ENCODE results near the gene GRIA1.

The GRIA1 gene

GRCh38 chr5:153552886-153553285 is 62.4 kb downstream of the GRIA1 start:
- no peak for DNase-seq

- no peak for DNase-seq
Measured at GRCh38 chr5:153555420-153556114, 65.1 kb downstream of the GRIA1 start.

DNA sequence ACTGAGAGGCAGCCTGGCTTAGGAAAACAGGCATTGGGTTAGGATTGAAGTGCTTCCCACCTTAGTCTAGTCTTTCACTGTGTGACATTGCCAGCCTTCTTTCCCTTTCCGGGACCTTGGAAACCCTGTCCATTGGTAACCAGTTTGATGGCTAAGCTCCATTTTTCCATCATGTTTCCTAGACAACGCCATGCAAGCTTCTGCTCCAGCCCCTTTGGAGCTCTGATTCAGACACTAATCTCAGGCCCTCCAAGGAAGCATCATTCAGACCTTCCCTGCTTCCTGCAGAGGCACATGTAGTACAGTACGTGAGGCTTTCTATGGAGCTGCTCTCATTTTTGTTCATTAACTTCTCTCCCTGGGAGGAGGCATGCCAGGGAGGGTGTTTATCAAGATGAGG is 68.5 kb downstream of the GRIA1 start:
- DNase-seq = no peak

DNA sequence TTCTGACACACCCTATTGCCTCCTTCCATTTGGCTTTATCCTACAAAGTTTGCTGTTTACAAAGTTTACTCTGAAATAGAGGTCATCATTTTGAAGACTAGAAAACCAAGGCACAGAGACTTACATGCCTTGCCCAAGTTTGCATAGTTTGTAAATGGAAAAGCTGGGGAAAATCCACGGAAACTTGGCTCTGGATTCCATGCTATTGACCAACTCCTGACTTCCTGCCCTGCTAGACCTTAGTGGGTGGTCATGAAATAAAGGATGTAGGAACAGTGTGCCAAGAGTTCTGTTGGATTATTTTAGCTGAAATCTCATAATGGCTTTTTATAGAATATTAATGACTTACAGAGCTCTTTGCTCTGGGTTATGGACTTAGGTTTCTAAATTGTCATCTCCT is 69.5 kb downstream of the GRIA1 start:
- no peak for DNase-seq

- no peak for DNase-seq
Measured at GRCh38 chr5:153562189-153562588, 71.7 kb downstream of the GRIA1 start.

- no peak for DNase-seq
Measured at GRCh38 chr5:153565822-153566221, 75.4 kb downstream of the GRIA1 start.

DNA sequence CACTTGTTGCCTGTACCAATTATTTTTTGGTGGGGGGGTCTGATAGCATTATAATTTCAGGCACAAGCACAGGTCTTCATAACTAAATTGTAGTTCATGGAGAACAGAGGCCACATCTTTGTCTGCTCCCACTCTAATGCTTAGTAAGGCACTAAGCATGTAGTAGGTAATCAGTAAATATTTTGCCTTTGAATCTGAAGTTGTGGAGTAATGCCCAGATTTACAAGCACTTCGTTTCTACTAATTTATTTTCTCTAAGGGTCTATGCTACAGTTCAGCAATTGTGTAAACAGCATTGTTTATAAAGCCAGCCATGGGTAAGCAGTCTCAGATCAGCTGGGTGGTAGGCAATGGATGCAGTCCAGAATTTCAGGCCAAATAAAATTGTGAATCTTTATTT is 78.6 kb downstream of the GRIA1 start:
- DNase-seq = no peak

DNA sequence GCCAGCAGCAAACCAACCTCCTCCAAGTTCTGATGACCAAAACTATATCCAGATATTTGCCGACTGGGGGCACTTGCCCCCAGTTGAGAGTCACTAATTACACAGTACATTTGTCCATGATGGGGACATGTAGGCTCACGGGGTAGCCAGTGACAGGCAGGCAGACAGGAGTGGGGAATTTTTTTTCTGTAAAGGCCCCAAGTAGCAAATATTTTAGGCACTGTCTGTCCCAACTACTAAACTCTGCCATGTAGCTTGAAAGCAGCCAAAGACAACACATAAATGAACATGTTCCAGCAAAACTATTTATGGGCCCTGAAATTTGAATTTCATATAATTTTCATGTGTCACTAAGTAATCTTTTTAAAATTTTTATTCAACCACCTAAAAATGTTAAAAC is 80.7 kb downstream of the GRIA1 start:
- no peak for DNase-seq

DNA sequence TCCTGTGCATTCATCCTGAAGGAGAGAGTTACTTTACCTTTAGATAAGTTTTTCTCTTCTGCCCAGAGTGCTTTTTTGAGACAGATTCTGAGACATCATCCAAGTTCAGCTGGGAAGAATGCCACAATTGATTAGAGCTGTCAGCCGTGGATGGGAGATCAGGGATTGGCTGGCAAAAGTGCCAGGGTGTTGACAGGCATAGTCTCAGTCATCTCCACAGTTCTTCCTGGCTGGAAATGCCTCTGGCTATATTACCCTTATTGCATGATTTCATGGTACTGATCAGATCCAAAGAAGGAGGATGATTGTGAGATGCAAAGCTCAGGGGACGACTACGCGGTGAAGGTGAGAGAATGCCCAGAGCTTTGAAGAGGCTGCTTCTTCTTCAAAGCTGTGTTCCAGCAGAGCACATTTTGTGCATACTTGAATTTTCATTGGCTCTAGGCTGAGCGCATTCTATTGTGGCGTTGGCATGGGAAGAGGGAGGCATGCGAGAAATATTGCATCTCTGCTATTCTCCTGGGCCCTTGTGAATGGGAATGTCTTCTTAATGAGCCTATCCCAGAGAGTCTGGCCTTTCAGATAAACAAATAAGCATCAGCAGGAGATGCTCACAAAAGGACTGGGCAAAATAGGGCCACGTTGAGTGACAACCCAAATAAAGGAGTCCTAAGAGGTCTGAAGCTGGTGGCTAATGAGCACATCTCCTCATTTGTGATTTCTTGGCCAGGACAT is 82.1 kb downstream of the GRIA1 start:
- DNase-seq = no peak

DNA sequence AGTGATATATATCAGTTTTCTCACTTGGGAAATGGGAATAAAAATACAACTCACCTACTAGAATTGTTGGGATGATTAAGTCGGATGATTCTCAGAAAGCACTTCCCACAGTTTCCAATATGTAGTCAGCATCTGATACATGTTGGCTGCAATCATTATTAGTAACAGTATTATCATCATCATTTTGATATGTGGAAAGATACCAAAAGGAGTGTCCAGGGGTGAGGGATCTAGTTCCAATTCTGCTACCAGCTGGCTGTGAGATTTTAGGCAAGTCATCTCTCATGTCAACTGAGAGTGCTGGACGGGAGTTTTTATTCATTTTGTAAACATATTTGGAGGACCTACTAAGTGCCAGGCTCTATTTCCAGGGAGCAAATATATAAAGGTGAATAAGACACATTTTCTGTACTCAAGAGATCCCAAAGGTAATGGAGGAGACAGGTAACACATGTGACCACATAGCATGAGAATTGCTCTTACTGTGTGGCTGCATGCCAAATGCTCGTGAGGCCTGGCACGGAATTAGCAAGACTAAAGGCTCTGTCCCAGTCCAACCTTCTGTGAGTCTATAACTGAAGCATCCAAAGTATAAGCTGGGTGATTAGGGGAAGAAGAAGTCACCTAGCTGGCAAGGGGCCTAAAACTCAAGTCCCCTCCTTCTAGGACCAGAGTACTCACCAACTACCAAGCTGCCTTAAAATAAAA is 83.0 kb downstream of the GRIA1 start:
- no peak for DNase-seq

DNA sequence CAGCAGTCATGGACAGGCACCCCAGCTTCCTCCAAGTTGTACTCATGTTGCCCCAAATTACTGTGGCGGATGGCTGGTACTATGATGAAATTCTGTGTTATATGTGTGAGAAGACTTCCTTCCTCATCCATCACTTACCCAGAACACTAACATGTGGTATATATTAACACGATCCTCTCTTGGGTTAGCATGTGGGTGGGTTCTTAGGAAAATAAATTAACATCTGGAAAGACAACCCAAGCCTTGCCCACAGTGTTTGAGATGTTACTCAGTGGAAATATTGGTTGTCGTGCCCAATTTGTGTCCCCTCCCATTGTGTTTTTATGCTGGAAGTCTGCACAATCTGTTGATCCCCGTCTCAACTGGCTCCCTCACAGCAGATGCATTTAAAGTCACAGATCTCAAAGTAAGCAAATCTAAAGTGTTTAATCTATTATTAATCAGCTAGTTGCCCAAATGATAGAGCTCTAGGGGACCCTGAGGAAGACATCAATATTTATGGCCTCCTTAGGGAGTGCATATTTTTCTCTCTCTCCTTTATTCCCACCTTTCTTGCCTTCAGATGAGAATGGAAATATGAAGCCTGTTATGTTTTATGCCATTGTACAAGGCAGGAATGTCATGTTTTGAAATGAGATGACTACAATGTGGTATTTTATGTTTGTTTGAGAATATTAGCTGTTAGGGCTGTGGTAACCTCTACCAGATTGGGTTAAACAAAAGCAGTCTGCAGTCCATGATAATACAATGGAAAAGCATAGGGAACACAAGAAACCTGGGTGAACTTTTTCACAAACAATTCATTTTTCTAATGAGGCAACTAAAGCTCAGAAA is 93.9 kb downstream of the GRIA1 start:
- DNase-seq = no peak

DNA sequence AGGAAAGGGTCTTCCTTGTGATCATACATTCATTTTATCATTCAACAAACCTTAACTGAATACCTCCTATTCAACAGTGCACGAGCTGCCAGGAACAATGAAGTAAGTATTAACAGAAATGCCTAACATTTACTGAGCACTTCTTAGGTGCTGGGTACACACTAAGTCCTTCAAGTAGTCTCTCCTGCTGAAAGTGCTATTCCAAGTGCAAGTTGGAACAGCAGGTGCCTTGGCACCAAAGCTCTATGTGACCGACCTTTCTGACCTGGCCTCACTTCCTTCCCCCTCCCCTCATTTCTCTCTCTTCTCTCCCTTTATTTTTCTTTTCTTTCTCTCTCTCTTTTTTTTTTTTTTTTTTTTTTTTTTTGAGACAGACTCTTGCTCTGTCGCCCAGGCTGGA is 94.5 kb downstream of the GRIA1 start:
- DNase-seq = no peak

- no peak for DNase-seq
Measured at GRCh38 chr5:153585622-153586277, 95.3 kb downstream of the GRIA1 start.

DNA sequence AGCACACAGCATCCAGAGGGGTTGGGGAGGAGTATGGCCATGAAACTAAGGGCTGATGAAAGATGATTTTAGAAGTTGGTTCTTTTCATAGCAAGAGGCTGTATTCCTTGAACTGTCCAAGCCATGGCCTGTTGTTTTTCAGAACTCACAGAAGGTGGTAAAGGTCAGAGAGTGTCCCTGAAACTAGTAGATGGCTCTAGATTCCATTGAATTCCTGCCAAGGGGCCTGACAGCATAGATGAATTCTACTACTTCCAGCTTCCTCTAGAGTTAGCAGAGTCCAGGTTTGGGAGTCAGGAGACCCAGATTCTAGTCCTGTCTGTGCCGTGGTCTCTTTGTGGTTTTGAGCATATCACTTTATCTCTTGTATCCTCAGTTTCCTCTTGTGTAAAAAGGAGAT is 101.6 kb downstream of the GRIA1 start:
- no peak for DNase-seq

DNA sequence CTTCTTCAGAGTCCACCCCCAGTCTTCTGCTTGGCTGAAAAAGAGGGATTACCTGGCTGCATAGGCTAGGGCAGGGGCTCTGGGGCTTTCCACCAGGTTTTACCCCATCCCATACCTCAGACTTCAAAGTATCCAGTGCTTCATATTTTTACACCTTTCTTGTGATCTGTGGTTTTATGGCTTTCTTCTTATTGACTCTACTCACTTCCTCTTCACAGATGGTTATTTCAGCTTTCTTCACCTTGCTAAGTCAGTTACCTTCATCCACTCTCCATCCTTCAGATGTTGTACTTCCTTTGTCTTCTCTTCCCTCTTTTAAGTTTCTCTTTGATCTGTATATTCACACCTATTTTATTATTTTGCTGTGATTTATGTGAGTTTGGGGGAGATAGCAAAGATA is 104.3 kb downstream of the GRIA1 start:
- no peak for DNase-seq

DNA sequence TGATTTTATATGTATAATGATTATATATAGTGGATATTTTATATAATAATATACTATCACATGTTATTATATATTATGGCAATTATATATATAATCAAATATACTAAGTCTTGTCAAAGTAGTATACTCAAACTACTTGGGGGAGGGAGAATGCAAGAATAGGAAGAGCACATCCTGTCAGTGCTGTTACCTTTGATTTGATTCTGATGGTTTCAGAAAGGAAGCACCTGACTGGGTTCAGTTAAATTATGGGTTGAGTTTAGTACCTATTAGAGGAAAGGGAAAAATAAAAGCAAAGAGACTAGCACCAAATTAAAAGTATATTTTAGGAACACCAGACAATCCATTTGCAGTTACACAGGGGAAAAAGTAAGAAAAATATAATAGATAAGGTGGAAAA is 107.6 kb downstream of the GRIA1 start:
- DNase-seq = no peak

GRCh38 chr5:153601377-153601776 is 110.9 kb downstream of the GRIA1 start:
- DNase-seq = no peak

DNA sequence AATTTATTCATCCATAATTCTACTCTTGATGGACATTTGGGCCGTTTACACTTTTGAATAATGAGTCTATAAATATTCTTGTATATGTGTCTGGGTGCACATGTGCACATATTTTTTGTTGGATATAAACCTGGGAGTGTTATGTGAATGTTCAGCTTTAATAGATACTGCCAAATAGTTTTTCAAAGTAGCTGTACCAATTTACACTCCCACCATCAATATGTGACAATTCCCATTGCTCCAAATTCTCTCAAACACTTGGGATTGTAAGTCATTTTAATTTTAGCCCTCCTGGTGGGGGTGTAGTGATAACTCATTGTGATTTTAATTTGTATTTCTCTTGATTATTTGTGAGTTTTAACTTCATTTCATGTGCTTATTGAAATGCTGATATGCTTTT is 114.9 kb downstream of the GRIA1 start:
- DNase-seq = no peak

GRCh38 chr5:153610009-153610408 is 119.5 kb downstream of the GRIA1 start:
- no peak for DNase-seq

DNA sequence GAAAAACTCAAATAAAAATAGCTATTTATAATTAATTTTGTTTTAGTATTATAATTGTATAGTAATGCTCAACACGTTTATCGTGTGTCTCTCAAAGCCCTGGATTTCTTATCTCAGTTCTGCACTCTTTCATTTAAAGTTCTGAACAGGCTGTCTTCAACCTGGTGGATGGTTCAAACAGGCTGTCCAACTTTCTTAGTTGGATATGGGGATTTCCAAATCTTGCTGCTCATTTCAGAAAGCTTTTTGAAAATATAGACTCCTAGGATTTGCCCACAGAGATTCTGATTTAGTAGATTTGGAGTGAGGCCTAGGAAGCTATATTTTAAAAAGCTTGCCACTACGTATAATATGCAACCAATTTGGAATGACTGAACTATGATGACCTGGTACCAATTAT is 120.3 kb downstream of the GRIA1 start:
- no peak for DNase-seq

- no peak for DNase-seq
Measured at GRCh38 chr5:153613144-153613543, 122.7 kb downstream of the GRIA1 start.

- DNase-seq = no peak
Measured at GRCh38 chr5:153613672-153614071, 123.2 kb downstream of the GRIA1 start.

DNA sequence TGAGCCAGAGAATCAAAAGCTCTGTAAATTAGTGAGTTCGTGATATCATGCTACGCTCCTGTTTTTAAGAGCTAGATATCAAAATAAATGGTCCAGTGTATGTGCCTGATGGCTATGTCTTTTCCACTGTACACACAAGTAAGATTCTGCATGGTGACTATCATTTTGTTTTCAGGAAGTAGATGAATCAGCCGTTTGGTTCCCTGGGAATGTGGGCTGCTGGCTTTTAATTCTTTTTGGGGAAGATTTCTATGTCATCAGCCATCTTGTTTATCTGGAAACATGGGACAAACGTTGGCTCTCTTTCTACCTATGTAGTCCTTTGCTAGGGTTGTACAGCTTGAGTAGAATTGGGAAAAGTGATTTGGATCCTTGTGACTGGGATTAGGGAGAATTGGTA is 126.7 kb downstream of the GRIA1 start:
- DNase-seq = no peak
